WTC11 (cell line): ENCODE data around the gene SPC24. TPM values are rescaled to one million over a fixed set of nuclear protein-coding genes. Genes with fewer than 3 reads are reported as not detected.

ENCODE experiments used
- ATAC-seq: fragments of 200-7000 bp; cut with Tn5 transposase; 2 replicates; pipeline ENCODE4 v1.10.0; 2021; ENCODE audit warnings: mild to moderate bottlenecking, moderate library complexity
- CTCF ChIA-PET: fragments of 300-600 bp; sonication (Branson Sonifier 250); formaldehyde crosslinking; loops from one replicate; lab custom pipeline; 2021; ENCODE audit warnings: antibody characterized with exemption; lab: Charles Lee
- POLR2A ChIA-PET: fragments of 350-600 bp; sonication (Branson Sonifier 250); formaldehyde crosslinking; loops from one replicate; lab custom pipeline; 2021; ENCODE audit warnings: antibody characterized with exemption; lab: Charles Lee
- DNase-seq: peaks from one replicate; pipeline ENCODE4 v3.0.0; 2021; ENCODE audit warnings: low spot score
- H3K27ac Mint-ChIP-seq: 2 replicates; pipeline ENCODE4 v1.8.0; 2021; ENCODE audit warnings: mixed read lengths
- H3K27me3 Mint-ChIP-seq: 2 replicates; pipeline ENCODE4 v1.8.0; 2021; ENCODE audit warnings: low read depth, mild to moderate bottlenecking, moderate library complexity, mixed read lengths
- H3K36me3 Mint-ChIP-seq: 2 replicates; pipeline ENCODE4 v1.8.0; 2021; ENCODE audit warnings: mixed read lengths
- H3K4me1 Mint-ChIP-seq: 2 replicates; pipeline ENCODE4 v1.8.0; 2022; ENCODE audit warnings: mixed read lengths
- H3K4me3 Mint-ChIP-seq: 2 replicates; pipeline ENCODE4 v1.8.0; 2021; ENCODE audit warnings: mild to moderate bottlenecking, moderate library complexity, mixed read lengths
- H3K9me3 Mint-ChIP-seq: 2 replicates; pipeline ENCODE4 v1.8.0; 2021; ENCODE audit warnings: mixed read lengths
- CREB1 ChIP-seq: sonication (generic); formaldehyde crosslinking; IDR thresholded peaks from 2 replicates; pipeline ENCODE4 v1.8.0; 2023; ENCODE audit warnings: mild to moderate bottlenecking, missing genetic modification reagents
- EMX1 ChIP-seq: fragments of 250-450 bp; sonication (Bioruptor Pico); IDR thresholded peaks from 2 replicates; pipeline ENCODE4 v1.8.0; 2021; ENCODE audit warnings: mild to moderate bottlenecking
- GRHL2 ChIP-seq: fragments of 250-450 bp; sonication (Bioruptor Pico); IDR thresholded peaks from 2 replicates; pipeline ENCODE4 v1.8.0; 2022; ENCODE audit warnings: mild to moderate bottlenecking, moderate library complexity; ENCODE audit not compliant: insufficient replicate concordance, severe bottlenecking
- KAT7 ChIP-seq: sonication (generic); formaldehyde crosslinking; IDR thresholded peaks from 2 replicates; pipeline ENCODE4 v1.8.1; 2023; ENCODE audit warnings: missing genetic modification reagents, mild to moderate bottlenecking, borderline replicate concordance
- NFATC4 ChIP-seq: fragments of 250-450 bp; sonication (Bioruptor Pico); IDR thresholded peaks from 2 replicates; pipeline ENCODE4 v1.9.0; 2021; ENCODE audit warnings: mild to moderate bottlenecking
- NR3C1 ChIP-seq: sonication (generic); formaldehyde crosslinking; conservative IDR thresholded peaks from 2 replicates; pipeline ENCODE4 v1.8.1; 2023; ENCODE audit warnings: low read depth, mild to moderate bottlenecking, missing genetic modification reagents
- SMAD4 ChIP-seq: sonication (generic); formaldehyde crosslinking; IDR thresholded peaks from 2 replicates; pipeline ENCODE4 v1.8.0; 2022; ENCODE audit warnings: mild to moderate bottlenecking, missing genetic modification reagents
- TCF7 ChIP-seq: sonication (generic); formaldehyde crosslinking; IDR thresholded peaks from 2 replicates; pipeline ENCODE4 v1.8.0; 2022; ENCODE audit warnings: mild to moderate bottlenecking, low read depth, missing genetic modification reagents, moderate library complexity
- TEAD1 ChIP-seq: sonication (generic); formaldehyde crosslinking; IDR thresholded peaks from 2 replicates; pipeline ENCODE4 v1.8.0; 2022; ENCODE audit warnings: mild to moderate bottlenecking, missing genetic modification reagents
- ZNF317 ChIP-seq: sonication (generic); formaldehyde crosslinking; IDR thresholded peaks from 2 replicates; pipeline ENCODE4 v1.8.1; 2023; ENCODE audit warnings: low read depth, mild to moderate bottlenecking, moderate library complexity, missing genetic modification reagents, borderline replicate concordance
- total RNA-seq: library from RNA; stranded (reverse); gene quantifications from 3 replicates; pipeline ENCODE4 v1.2.3, GENCODE V29; 2021
- TF ChIP-seq, protein P1 (sequence below): sonication (generic); formaldehyde crosslinking; IDR thresholded peaks from 2 replicates; pipeline ENCODE4 v1.8.1; 2022; ENCODE audit warnings: mild to moderate bottlenecking, moderate library complexity, missing genetic modification reagents
- TF ChIP-seq, protein P2 (sequence below): sonication (generic); formaldehyde crosslinking; IDR thresholded peaks from 2 replicates; pipeline ENCODE4 v1.8.1; 2023; ENCODE audit warnings: mild to moderate bottlenecking, missing genetic modification reagents
- TF ChIP-seq, protein P3 (sequence below): sonication (generic); formaldehyde crosslinking; IDR thresholded peaks from 2 replicates; pipeline ENCODE4 v1.8.1; 2022; ENCODE audit warnings: mild to moderate bottlenecking, missing genetic modification reagents, moderate library complexity, borderline replicate concordance
- TF ChIP-seq, protein P4 (sequence below): sonication (generic); formaldehyde crosslinking; IDR thresholded peaks from 2 replicates; pipeline ENCODE4 v1.8.1; 2023; ENCODE audit warnings: mild to moderate bottlenecking, missing genetic modification reagents, moderate library complexity
- TF ChIP-seq, protein P5 (sequence below): sonication (generic); formaldehyde crosslinking; IDR thresholded peaks from 2 replicates; pipeline ENCODE4 v1.8.0; 2023; ENCODE audit warnings: missing genetic modification reagents, mild to moderate bottlenecking, borderline replicate concordance
- TF ChIP-seq, protein P6 (sequence below): fragments of 250-450 bp; sonication (Bioruptor Pico); IDR thresholded peaks from 2 replicates; pipeline ENCODE4 v1.9.0; 2021; ENCODE audit warnings: moderate library complexity, mild to moderate bottlenecking, inconsistent platforms, borderline replicate concordance
- TF ChIP-seq, protein P7 (sequence below): sonication (generic); formaldehyde crosslinking; IDR thresholded peaks from 2 replicates; pipeline ENCODE4 v1.8.0; 2022; ENCODE audit warnings: mild to moderate bottlenecking, missing genetic modification reagents

The SPC24 gene
- total RNA-seq, 1 experiment from 2014 or later = 62.2 TPM

DNA sequence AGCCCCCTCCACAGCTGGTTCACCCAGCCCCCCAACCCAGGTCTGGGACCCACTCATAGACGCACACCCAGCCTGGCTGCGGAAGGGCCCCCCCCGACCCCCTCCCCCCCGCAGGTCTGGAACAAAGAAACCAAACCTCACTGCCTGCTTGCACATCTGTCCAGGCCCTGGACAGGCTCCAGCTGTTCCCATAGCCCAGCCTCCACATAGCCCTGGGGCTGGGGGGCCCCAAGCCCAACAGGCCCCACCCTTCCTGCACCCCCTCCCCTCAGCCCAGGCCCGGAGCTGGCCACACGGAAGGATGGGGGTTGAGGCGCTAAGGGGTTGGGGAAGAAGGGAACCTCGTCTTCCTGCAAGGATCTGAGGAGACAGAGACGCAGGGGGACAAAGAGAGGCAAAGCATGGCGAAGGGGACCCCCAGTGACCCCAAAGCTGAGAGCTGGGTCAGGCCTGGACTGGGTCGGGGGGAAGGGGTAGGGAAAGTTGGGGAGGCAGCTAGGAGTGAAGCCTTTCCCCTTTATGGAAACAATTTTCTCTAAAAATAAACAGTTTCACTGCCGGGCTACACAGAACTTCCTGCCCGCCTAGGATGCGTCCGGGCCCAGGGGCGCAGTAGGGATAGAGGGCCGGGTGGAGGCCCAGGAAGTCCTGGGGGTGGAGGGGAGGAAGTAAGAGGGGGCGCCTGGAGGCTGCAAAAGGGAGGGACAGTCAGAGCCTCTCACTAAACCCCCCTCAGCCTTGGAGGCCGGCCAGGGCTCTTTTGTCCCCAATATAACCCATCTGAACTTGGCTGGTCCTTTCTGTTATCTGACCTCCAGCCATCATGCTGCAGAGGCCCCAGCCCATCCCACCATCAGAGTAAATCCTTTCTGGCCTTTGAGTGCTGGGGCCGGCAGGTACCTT is 39.3 kb upstream of the SPC24 start (continued):
- TF ChIP-seq, protein P1, sequence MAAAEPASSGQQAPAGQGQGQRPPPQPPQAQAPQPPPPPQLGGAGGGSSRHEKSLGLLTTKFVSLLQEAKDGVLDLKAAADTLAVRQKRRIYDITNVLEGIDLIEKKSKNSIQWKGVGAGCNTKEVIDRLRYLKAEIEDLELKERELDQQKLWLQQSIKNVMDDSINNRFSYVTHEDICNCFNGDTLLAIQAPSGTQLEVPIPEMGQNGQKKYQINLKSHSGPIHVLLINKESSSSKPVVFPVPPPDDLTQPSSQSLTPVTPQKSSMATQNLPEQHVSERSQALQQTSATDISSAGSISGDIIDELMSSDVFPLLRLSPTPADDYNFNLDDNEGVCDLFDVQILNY (CRISPR knock-in tag) = no peak
- TF ChIP-seq, protein P2, sequence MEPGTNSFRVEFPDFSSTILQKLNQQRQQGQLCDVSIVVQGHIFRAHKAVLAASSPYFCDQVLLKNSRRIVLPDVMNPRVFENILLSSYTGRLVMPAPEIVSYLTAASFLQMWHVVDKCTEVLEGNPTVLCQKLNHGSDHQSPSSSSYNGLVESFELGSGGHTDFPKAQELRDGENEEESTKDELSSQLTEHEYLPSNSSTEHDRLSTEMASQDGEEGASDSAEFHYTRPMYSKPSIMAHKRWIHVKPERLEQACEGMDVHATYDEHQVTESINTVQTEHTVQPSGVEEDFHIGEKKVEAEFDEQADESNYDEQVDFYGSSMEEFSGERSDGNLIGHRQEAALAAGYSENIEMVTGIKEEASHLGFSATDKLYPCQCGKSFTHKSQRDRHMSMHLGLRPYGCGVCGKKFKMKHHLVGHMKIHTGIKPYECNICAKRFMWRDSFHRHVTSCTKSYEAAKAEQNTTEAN (CRISPR knock-in tag) = no peak
- TF ChIP-seq, all 79 proteins: peak for 0

DNA sequence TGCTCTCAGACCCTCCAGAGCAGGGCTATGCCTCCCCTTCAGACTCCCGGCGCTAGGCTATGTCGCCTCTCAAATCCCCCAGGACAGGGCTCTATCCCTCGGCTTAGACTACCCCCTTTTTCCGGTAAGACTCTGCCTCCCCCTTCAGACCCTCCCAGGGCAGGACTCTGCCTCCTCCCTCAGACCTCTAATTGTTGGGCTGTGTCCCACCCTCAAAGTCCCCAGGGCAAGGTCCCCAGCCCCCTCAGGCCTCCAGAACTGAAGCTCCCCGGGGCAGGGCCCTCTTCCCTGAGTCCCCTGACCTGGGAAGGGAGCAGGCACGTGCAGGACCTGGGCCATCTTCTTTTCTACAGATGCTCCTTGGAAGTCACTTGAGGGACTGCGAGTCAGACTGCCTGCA is 38.6 kb upstream of the SPC24 start:
- Mint-ChIP-seq H3K36me3 (peaks cover 11% of the 10 kb centered on the region), H3K27me3 (no peaks in the 10 kb centered on the region), H3K4me3 (no peak overlapping the region), H3K9me3 (no peaks in the 10 kb centered on the region), H3K4me1 (peaks cover 10% of the 10 kb centered on the region), H3K27ac (no peak overlapping the region)
- CTCF ChIA-PET = no interaction called here
- TF ChIP-seq, protein P3, sequence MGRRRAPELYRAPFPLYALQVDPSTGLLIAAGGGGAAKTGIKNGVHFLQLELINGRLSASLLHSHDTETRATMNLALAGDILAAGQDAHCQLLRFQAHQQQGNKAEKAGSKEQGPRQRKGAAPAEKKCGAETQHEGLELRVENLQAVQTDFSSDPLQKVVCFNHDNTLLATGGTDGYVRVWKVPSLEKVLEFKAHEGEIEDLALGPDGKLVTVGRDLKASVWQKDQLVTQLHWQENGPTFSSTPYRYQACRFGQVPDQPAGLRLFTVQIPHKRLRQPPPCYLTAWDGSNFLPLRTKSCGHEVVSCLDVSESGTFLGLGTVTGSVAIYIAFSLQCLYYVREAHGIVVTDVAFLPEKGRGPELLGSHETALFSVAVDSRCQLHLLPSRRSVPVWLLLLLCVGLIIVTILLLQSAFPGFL = no peak
- TF ChIP-seq, protein P4, sequence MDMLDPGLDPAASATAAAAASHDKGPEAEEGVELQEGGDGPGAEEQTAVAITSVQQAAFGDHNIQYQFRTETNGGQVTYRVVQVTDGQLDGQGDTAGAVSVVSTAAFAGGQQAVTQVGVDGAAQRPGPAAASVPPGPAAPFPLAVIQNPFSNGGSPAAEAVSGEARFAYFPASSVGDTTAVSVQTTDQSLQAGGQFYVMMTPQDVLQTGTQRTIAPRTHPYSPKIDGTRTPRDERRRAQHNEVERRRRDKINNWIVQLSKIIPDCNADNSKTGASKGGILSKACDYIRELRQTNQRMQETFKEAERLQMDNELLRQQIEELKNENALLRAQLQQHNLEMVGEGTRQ (CRISPR knock-in tag) = no peak
- TF ChIP-seq, protein P5, sequence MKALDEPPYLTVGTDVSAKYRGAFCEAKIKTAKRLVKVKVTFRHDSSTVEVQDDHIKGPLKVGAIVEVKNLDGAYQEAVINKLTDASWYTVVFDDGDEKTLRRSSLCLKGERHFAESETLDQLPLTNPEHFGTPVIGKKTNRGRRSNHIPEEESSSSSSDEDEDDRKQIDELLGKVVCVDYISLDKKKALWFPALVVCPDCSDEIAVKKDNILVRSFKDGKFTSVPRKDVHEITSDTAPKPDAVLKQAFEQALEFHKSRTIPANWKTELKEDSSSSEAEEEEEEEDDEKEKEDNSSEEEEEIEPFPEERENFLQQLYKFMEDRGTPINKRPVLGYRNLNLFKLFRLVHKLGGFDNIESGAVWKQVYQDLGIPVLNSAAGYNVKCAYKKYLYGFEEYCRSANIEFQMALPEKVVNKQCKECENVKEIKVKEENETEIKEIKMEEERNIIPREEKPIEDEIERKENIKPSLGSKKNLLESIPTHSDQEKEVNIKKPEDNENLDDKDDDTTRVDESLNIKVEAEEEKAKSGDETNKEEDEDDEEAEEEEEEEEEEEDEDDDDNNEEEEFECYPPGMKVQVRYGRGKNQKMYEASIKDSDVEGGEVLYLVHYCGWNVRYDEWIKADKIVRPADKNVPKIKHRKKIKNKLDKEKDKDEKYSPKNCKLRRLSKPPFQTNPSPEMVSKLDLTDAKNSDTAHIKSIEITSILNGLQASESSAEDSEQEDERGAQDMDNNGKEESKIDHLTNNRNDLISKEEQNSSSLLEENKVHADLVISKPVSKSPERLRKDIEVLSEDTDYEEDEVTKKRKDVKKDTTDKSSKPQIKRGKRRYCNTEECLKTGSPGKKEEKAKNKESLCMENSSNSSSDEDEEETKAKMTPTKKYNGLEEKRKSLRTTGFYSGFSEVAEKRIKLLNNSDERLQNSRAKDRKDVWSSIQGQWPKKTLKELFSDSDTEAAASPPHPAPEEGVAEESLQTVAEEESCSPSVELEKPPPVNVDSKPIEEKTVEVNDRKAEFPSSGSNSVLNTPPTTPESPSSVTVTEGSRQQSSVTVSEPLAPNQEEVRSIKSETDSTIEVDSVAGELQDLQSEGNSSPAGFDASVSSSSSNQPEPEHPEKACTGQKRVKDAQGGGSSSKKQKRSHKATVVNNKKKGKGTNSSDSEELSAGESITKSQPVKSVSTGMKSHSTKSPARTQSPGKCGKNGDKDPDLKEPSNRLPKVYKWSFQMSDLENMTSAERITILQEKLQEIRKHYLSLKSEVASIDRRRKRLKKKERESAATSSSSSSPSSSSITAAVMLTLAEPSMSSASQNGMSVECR = no peak
- TF ChIP-seq, protein P6, sequence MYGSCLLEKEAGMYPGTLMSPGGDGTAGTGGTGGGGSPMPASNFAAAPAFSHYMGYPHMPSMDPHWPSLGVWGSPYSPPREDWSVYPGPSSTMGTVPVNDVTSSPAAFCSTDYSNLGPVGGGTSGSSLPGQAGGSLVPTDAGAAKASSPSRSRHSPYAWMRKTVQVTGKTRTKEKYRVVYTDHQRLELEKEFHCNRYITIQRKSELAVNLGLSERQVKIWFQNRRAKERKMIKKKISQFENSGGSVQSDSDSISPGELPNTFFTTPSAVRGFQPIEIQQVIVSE (CRISPR knock-in tag) = no peak
- no peak for TF ChIP-seq KAT7 (CRISPR knock-in tag)
- no peak for TF ChIP-seq TEAD1 (CRISPR knock-in tag)
- TF ChIP-seq EMX1 (CRISPR knock-in tag) = no peak
- no peak for TF ChIP-seq GRHL2
- no peak for TF ChIP-seq NFATC4
- TF ChIP-seq CREB1 (CRISPR knock-in tag) = no peak
- TF ChIP-seq, protein P7, sequence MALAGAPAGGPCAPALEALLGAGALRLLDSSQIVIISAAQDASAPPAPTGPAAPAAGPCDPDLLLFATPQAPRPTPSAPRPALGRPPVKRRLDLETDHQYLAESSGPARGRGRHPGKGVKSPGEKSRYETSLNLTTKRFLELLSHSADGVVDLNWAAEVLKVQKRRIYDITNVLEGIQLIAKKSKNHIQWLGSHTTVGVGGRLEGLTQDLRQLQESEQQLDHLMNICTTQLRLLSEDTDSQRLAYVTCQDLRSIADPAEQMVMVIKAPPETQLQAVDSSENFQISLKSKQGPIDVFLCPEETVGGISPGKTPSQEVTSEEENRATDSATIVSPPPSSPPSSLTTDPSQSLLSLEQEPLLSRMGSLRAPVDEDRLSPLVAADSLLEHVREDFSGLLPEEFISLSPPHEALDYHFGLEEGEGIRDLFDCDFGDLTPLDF = no peak
- TF ChIP-seq NR3C1 = no peak
- no peak for TF ChIP-seq TCF7 (CRISPR knock-in tag)
- no peak for TF ChIP-seq SMAD4 (CRISPR knock-in tag)
- TF ChIP-seq ZNF317 = no peak
- POLR2A ChIA-PET = no interaction called here
- DNase-seq (no peak), ATAC-seq (no peak)
